IPS-NIHi11 (cell line): ENCODE data around the gene KCNG3.

Experiments
- DNase-seq: peaks from one replicate; pipeline ENCODE4 v3.0.0; 2012; ENCODE audit warnings: mixed read lengths, low spot score

The KCNG3 gene

DNA sequence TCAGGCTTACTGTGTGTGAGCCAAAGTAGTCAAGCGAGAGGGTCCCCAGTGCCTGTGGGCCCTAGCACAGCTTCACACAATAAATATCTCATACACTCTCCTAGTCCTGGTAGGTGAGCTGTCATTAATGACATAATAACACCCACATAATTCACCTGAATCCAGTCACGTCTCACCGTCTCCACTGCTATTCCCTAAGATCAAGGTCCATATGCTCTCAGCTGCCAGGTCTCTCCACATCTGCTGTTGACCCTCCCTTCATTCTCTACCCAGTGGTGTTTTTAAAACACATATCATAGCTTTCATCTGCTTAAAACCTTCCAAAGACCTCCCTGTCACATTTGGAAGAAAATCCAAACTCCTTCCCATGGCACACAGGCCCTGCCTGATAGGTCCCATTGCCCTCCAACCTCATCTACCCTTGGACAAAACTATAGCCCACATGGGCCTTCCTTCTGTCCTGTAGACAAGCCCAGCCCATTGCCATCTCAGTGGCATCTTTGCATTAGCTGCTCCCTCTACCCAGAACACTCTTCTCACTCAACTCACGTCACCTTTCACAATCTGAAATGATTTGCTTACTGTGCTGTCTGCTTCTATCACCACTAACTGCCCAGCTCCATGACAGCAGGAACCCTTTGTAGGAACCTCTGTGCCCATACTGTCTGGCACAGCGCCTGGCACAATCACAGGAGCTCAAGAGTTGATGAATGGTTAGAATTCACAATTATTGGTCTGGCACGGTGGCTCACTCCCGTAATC, 7.5 kb downstream of the KCNG3 start:
- no peak for DNase-seq

DNA sequence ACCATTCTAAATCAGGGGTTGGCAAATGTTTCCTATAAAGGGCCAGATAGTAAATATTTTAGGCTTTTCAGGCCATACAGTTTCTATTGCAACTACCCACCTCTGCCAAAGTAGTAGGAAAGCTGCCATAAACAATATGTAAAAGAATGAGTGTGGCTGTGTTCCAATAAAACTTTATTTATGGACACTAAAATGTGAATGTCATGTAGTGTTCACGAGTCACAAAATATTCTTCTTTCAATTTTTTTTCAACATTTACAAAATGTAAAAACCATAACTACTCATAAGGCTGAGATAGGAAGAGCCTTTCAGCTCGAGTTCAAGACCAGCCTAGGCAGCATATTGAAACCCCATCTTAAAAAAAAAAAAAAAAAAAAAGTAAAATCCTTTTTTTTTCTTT, 13.4 kb downstream of the KCNG3 start:
- DNase-seq = no peak

DNA sequence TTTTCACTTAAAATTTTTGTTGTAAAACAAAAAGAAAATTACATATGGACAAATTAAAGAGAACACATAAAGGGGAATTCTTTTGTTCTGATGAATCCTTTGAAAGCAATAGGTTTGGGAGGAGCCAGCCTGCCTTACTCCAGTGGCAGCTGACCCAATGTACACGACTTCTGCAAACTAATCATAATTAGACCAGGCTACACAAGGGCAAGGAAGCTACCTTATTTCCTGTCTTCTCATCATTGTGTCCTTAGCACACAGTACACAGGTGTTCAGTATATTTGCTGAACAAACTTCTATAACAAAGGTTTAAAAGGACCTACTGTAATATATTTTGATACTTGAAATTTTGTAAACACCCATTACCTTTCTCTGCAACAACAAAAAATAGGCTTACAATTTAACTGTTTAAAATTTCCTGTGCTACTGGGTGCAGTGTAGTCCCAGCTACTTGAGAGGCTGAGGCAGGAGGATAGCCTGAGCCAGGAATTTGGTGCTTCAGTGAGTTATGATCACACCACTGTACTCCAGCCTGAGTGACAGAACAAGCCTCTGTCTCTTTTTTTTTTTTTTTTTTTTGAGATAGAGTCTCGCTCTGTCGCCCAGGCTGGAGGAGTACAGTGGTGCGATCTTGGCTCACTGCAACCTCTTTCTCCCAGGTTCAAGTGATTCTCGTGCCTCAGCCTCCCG, 18.9 kb downstream of the KCNG3 start:
- no peak for DNase-seq

DNA sequence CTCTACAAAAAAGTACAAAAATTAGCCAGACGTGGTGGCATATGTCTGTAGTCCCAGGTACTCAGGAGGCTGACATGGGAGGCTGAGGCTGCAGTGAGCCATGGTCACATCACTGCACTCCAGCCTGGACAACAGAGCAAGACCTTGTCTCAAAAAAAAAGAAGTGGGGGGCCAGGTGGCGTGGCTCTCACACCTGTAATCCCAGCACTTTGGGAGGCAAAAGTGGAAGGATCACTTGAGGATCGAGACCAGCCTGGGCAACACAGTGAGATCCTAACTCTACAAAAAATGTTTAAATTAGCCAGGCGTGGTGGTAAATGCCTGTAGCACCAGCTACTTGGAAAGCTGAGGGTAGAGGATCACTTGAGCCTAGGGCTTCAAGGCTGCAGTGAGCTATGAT, 23.1 kb downstream of the KCNG3 start:
- no peak for DNase-seq

DNA sequence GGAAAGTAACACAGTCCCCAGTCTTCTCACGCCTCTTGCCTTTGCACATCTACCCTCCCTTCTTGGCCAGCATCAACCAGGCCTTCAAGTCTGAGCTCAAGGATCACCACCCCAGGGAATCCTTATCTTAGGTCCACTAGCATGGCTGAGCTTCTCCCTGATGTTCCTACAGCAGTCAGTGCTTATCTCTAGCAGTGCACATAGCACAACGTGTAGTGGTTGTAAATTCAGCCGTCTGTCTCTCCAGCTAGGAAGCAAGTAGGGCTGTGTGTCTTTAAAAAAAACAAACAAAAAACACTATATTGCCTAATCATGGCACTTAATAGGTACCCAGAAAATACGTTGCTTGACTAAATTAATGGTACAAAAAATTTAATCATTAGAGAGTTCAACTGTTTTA, 29.2 kb downstream of the KCNG3 start:
- DNase-seq = no peak

DNA sequence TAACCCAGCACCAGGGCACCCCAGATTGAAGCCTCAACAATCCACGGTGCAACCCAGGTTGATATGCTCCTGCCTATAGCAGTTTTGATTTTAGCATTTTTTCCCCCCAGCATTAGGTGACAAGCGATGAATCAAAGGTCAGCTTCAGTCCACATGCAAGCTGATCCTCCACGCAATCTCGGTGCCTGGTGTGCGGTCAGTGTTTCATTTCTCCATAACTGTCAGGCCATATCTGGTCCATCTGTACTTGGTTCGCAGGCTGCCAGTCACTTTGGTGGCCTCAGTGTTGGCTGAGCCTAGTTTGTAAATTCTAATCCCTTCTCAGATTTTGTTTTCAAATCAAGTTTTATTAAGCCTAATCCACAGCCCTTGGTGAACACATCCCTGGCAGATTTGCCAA, 30.2 kb downstream of the KCNG3 start:
- DNase-seq = no peak

DNA sequence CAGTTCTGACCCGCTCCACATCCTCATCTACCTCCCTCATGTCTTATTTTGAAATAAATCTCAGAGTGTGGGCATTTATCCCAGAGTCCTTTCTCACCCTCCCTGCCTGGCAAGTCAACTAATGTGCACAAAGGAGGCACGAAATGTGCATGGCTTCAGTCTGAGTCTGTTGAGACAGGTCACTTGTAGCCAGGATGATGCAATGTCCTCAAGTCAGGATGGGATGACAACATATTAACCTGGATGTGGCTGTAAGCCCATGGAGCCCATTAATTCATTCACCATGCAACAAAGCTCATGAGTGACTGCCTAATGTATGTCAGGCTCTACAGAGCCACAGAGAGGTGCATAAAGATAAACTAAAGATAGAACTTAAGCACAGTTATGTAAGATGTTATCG, 34.5 kb downstream of the KCNG3 start:
- no peak for DNase-seq

DNA sequence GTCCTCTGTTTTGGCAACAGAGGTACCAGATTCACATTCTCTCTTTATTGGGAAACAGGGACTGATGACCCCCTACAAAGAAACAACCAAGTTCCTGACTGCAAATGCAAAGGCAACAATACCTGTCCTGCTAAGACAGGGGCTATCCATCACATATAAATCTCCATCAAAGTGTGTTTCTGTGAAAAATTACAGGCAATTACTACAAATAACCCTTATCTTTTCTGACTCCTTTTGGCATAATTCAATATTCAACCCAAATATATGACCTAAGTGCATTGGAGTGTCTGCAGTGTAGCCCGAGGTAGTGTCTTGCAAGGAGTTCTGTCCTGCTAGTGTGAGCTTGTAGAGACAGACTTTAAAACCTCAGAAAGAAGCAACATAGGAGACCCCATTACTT, 35.4 kb downstream of the KCNG3 start:
- no peak for DNase-seq

DNA sequence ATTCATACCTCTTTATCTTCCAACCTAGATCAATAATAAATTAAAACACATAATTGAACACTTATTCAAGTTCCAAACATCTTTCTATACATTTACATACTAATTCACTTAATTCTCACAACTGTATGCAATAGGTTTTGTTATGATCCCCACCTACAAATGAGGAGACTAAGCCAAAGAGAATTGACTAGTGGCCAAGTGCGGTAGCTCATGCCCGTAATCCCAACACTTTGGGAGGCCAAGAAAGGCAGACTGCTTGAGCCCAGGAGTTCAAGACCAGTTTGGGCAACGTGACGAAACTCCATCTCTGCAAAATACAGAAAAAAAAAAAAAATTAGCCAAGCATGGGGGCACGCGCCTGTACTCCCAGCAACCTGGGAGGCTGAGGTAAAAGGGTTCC, 36.8 kb downstream of the KCNG3 start:
- DNase-seq = no peak

DNA sequence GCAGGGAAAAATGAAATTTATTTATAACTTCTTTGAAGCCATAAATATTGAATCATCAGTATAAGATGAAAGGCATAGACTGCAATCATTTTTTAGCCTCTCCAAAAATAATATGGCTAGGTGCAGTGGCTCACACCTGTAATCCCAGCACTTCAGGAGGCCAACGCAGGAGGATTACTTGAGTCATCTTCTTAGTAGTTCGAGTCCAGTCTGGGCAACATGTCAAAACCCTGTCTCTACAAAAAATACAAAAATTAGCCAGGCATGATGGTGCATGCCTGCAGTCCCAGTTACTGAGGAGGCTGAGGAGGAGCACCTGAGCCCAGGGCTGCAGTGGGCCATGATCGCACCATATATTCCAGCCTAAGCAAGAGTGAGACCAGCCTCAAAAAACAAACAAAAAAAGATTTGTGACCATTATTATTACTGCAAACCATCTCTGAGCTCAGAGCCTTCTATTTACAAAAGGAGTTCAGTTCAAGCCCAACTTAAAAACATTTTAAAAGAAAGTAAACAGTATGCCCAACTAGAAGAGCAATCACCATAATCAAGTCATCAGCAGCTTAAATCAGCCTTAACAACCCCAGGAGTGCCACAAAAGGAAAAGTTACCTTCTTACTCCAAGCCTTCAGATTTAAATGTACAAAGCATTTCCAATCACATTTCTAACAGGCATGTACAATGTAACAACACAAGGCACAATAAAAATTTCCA, 37.5 kb downstream of the KCNG3 start:
- DNase-seq = no peak

DNA sequence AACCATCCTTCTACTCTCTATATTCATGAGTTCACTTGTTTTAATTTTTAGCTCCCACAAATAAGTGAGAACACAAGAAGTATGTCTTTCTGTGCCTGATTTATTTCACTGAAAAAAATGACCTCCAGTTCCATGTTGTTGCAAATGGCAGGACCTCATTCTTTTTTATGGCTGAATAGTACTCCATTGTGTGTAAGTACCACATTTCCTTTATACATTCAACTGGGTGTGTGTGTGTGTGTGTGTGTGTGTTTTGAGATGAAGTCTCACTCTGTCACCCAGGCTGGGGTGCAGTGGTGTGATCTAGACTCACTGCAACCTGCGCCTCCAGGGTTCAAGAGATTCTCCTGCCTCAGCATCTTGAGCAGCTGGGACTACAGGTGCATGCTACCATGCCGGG, 41.2 kb downstream of the KCNG3 start:
- no peak for DNase-seq

DNA sequence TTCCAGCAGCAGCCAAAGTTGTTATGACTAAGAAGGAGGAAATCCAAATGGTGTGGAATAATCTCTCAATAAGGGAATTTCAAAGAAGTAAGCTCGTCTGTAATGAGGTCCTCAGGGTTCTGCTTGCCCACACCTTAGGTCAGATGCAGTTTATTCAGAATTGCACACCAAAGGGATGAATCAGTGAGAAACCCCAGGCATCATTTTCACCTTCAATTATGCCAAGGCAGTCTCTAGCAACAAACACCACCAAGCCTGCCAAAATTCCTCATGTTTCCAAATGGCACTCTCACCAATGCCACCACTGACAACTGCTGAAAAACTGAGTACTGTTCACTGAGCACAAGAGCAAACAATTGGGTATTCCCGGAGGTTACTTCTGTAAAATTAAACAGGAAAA, 43.6 kb downstream of the KCNG3 start:
- no peak for DNase-seq

DNA sequence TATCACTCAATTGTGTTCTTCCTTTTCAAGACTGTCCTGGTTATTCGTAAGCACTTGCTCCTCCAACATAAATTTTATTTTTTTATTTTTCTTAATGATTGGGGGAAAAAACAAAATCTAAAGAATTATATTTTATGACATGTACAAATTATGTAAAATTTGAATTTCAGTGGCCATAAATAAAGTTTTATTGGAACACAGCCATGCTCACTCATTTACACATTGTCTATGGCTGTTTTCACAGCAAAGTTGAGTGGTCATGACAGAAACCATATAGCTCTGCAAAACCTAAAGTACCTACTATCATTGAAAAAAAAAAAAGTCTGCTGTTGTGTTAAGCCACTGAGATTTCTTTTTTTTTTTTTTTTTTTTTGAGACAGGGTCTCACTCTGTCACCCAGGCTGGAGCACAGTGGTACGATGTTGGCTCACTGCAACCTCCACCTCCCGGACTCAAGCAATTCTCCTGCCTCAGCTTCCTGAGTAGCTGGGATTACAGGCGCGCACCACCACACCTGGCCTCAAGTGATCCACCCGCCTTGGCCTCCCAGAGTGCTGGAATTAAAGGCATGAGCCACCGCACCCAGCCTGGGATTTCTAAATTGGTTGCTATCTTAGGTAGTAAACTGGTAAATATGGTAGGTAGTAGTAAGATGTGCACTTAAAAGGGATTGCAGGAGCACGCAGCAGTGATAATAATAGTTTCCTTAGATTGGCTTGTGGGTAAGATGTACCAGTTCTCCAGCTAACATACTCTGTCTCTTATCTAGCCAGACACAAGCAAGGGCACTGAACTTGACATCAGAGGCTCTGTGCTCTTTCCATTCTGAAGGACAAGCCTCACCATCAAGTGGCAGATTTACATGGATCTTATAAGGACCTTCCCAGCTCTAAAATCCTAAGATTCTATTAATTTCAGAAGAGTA, 44.4 kb downstream of the KCNG3 start:
- DNase-seq = no peak

DNA sequence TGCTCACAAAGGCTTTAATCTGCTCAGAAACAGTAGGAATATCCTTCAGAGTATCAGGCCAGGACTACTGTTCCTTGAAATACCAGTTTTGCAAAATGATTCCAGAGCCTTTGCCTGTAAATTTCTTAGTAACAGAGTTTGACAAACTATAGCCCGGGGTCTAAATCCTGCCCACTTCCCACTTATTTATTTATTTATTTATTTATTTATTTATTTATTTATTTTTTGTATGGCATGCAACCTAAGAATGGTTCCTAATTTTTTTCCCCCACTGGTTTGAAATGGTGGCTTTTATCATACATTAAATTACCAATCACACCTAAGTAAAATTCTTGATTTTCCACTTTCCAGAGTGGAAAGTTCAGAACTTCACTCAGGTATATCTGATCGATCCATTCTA, 45.6 kb downstream of the KCNG3 start:
- DNase-seq = no peak

DNA sequence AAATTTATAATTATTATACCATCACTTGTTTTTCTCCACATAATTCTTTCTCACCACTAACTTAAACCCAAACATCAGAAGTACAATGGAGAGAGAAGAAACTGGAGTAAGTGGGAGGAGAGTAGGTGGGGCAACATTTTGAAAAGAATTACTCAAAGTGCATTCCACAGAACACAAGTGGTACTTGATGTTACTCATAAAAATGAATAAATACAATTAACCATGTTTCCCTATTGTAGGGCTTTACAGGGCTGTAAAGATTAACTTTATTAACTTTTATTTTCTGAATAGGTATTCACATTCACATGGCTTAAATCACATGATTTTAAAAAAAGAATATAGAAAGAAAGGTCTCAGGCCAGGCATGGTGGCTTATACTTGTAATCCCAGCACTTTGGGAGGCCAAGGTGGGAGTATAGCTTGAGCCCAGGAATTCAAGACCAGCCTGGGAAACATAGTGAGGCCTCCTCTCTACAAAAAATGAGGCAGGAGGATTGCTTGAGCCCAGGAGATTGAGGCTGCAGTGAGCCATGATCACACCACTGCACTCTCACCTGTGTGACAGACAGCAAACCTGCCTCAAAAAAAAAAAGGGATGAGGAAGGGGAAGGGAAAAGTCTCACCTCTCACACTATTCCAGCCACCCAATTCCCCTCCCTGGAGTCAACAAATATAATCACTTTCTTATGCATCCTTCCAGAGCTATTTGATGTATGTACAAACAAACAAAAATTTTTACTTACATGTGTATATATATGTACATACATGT, 47.1 kb downstream of the KCNG3 start:
- DNase-seq = no peak

DNA sequence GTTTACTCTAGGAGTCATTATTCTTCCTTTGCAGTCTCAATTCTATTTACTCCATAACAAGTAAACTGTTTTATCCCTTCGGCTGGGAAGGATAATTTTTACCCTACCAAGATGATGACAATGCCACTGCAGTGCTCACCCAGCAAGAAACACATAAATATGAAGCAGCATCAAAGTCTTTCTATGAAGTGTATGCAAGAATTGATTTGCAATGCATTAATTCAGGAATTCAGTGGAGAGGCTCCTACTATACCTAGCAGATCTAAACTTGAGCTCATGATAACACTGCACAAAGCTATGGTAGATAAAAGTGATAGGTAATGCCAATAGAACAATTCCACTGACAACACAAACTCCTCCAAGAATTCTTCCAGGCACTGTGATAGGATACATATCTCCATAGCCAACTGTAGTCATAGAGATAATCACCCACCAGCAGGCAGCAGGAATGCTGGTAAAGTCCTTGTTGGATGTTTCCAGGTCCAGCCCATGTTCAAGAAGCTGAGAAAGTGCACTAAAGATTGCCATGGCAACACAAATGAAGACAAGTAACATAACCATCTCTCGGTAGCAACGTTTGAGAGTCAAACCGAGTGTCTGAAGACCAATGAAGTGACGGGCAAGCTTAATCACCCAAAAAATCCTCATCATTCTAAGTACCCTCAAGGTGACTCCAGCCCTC, 49.9 kb downstream of the KCNG3 start:
- no peak for DNase-seq

DNA sequence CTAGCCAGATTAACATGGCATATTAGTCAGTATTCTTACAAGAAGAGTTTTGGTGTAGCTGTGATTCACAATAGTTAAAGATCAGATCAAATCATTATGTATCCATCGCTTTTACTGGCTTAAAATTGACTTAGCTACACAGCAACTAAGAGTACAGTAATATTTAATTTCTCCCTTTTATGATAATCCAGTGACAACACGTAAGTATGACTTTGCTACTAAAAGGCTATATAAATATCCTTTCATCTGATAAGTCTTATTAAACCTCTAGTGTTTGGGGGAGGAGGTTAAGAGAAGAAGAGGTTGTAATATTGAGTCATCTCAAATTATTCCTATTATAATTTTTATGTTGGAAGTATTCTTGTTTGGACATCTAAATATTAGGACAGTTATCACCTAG, 51.0 kb downstream of the KCNG3 start:
- no peak for DNase-seq

DNA sequence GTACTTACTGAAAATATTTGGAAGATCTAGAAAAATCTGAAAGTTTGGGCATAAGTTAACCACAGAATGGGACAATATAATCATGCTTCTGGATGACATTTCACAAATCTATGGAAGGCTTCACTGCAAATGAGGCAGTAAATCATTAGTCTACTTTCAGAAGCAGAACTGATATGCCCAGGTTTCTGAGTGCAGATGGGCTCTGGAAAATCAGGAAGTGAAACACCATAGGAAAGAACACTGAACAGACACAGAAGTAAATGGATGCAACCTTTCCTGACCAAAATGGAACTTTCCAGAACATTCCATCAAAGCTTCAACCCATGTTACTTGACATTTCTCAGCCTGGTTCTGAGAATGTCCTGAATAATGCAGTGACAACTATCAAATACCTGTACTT, 55.1 kb downstream of the KCNG3 start:
- no peak for DNase-seq

DNA sequence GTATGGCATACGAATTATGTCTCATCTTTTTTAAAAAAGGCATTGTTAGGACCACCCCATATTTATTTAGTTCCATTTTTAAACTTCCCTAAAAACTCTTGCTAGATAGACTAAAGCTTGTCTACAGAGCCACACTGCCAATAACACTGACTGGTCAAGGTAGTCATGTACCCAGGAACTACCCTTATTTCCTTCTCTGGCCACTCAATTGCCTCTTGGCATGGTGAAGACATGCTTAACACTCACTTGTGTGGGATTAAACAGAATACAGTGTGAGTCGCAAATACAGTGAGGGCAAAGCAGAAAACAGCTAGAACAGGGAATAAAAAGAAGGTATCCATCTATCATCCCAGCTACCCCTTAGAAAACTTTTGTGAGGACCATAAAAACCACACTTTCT, 57.4 kb downstream of the KCNG3 start:
- no peak for DNase-seq

DNA sequence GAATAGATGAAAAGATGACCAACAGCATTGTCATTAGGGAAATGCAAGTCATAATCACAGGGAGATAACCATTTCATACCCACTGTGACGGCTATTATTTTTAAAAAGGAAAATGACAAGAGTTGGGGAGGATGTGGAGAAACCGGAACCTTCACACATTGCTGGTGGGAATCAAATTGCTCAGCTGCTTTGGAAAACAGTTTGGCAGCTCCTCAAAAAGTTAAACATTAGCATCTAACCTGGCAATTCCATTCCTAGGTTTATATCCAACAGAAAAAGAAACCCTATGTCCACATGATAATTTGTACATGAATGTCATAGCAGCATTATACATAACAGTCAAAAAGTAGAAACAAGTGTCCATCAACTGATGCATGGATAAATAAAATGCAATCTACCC, 58.2 kb downstream of the KCNG3 start:
- no peak for DNase-seq

DNA sequence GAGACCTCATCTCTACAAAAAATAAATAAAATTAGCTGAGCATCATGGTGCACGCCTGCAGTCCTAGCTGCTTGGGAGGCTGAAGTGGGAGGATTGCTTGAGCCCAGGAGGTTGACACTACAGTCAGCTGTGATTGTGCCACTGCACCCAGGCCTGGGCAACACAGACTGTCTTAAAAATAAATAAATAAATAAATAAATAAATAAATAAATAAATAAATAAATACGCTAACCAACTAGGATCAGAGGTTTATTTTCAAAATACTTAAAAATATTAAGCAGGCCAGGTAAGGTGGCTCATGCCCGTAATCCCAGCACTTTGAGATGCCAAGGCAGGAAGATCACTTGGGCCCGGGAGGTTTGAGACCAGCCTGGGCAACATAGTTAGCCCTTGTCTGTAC, 63.6 kb downstream of the KCNG3 start:
- no peak for DNase-seq
